Raji (cell line): Measurements from ENCODE around the gene PODNL1.

Experiments
- POLR2A ChIP-seq: IDR thresholded peaks from 2 replicates; pipeline ENCODE4 v1.6.1; 2011; ENCODE audit warnings: low read depth, low read length, control low read depth; ENCODE audit not compliant: insufficient read depth

The PODNL1 gene

GRCh38 chr19:13899912-13900584 is 38.2 kb downstream of the PODNL1 start:
- TF ChIP-seq POLR2A: no peak

GRCh38 chr19:13899393-13899792 is 38.8 kb downstream of the PODNL1 start:
- no peak for TF ChIP-seq POLR2A

- no peak for TF ChIP-seq POLR2A
Measured at GRCh38 chr19:13896227-13896626, 42.0 kb downstream of the PODNL1 start.

GRCh38 chr19:13894552-13894951 is 43.7 kb downstream of the PODNL1 start:
- no peak for TF ChIP-seq POLR2A

GRCh38 chr19:13892870-13893269 is 45.3 kb downstream of the PODNL1 start:
- TF ChIP-seq POLR2A: no peak

GRCh38 chr19:13890136-13890535 is 48.1 kb downstream of the PODNL1 start:
- TF ChIP-seq POLR2A: no peak

- no peak for TF ChIP-seq POLR2A
Measured at GRCh38 chr19:13888281-13888680, 49.9 kb downstream of the PODNL1 start.

GRCh38 chr19:13887517-13887916 is 50.7 kb downstream of the PODNL1 start:
- no peak for TF ChIP-seq POLR2A

GRCh38 chr19:13887018-13887436 is 51.2 kb downstream of the PODNL1 start:
- TF ChIP-seq POLR2A: no peak

GRCh38 chr19:13885826-13886365 is 52.3 kb downstream of the PODNL1 start:
- no peak for TF ChIP-seq POLR2A

- no peak for TF ChIP-seq POLR2A
Measured at GRCh38 chr19:13884726-13885591, 53.3 kb downstream of the PODNL1 start.

GRCh38 chr19:13883516-13884064 is 54.6 kb downstream of the PODNL1 start:
- no peak for TF ChIP-seq POLR2A

GRCh38 chr19:13882836-13883235 is 55.4 kb downstream of the PODNL1 start:
- TF ChIP-seq POLR2A: no peak

GRCh38 chr19:13882419-13882795 is 55.8 kb downstream of the PODNL1 start:
- TF ChIP-seq POLR2A: no peak

- TF ChIP-seq POLR2A: no peak
Measured at GRCh38 chr19:13881692-13882418, 56.4 kb downstream of the PODNL1 start.
